ENCODE data around the gene IGSF3.
"Not testable (repeated sequence)": the region's sequence is repeated elsewhere in the genome, so short reads cannot be mapped to it uniquely, and the experiment has no call there.

Gene IGSF3

DNA sequence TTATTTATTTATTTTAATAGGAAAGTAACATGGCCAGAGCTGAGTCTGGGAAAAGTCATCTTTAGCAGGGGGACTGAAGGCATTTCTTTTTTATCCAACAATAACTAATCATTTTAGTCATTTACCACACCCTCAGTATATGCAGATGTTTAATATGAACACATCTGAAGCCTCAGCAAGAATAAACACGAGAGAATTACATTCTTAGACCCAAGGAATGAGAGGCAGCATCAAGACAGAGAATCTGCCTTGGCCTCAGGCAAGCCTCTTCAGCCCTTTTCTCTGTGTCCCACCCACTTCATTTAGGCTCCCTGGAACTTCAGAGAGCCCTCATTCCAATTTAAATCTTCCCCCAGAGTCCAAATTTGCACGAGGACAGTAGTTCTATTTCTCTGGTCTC lies 17.0 kb upstream of the IGSF3 start:
- no peak for DNase-seq

DNA sequence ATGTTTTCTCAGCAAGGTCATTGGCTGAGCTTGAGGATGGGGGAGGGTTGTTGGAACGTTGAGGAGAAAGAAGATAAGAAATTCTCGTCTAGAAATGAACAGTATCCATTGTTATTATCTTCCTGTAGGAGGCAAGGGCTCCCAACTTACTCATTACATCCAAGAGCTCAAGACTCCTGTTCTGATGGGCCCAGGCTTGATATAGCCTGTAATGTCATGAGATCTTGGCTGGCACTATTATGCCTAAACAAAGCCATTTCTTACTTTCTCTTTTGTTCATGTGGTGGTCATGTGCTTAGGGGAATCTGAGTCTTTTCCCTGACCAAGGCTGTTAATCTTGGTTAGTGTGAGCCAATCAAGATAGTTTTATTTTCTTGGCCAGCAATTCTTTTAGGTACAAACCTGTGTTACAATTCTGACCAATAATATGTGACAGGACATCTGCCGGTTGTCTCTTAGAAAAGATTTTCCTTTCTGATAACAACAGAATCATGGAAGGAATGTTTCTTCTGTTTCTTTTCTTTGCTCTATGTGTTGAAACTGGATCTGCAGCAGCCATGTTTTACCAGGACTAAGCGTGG lies 15.2 kb upstream of the IGSF3 start:
- DNase-seq: no peak

DNA sequence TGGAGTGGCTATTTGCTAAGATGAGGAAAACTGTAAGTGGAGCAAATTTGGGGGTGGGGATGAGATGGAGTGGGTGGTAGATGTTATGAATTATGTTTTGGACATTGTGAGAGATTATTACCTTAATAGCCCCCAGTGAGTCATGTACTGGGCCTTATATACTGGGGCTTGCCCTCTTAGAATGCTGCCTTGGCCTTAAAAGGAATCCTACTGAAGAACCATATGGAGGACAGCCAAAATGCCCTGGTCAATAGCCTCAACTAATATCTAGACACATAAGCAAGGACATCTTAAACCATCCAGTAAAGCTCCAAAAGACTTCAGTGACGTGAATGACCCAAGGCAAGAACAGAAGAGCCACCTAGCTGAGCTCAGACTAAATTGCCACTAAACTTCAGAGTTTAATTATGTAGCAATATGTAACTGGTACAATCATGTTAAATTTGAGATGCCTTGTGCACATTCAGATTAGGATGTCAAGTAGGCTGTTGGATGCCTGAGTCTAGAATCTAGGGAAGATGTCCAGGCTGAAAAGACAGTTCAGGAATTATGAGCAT lies 13.9 kb upstream of the IGSF3 start:
- DNase-seq: no peak

DNA sequence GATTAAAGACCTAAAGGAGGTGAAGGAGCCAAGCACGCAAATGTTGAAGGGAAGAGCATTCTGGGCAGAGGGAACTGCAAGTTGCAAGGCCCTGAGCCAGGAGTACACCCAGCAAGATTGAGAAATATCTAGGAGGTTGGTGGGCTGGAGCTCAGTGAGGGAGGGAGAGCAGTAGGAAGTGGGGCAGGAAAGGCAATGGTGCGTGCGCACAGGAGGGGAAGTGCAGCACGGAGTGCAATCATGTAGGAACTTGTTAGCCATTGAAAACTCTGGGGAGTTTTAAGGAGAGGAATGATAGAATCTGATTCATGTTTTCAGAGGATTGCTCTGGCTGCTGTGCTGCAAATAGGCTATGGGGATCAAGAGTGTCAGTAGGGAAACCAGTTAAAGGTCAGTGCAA lies 13.2 kb upstream of the IGSF3 start:
- no peak for DNase-seq

DNA sequence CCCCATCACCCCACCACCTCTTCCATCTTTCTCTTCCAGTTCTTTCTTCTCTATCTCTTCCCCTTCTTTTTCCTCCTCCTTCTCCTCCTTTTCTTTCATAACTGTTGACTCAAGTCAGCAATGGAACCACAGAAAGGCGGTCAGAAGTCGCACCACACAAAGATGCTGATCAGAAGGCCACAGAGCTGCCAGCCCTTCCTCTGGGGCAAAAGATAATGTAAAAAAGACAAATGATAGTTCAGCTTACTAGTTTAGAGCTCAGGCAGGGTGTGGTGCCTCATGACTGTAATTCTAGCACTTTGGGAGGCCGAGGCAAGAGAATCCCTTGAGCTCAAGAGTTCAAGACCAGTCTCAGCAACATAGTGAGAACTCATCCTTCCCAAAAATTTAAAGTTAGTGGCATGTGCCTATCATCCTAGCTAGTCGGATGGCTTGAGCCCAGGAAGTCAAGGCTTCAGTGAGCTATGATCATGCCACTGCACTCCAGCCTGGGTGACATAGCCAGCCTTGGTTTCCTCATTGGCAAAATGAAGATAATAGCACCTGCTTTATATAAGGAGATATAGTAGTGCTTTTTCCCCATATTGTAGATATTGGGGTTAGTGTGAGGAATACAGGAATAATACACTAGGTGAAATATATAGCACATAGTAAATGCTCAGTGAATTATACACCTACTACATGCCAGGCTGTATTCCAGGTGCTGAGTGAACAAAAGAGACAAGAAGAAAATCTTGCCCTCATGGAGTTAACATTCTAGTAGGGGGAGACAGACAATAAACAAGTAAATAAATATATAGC lies 12.5 kb upstream of the IGSF3 start:
- no peak for DNase-seq

DNA sequence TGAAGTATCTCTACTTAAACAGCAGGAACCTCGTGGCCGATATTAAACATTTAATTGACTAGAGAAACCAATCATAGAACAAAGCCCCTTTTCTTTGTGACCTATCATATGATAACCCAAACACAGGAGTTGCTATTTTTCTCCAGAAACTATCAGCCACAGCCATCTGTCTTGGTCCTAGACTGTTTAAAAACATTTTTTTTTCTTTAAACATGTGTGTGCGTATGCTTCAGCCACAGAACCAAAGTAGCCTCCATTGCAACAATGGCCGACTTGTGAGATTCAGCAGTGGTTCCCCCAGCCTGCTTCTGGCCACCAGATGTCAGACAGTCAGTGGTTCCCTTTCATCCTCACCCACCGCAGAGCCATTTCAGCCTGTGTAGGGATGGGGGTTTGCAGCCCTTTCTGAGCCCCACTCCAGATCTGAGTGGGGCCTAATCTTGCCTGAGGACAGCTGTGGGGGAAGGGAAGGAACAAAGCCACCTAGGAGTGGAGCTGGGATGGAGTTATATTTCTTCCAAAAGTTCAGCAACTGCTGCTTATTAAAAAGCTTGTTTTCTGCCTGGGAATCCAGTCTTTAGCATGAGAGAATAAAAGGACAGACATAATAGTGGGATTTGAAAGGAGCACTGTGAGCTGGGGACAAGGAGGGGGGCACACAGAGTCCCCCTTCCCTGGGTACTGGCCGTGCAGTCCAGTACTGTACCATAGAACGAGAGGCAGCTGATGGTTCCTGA lies 11.7 kb upstream of the IGSF3 start:
- DNase-seq: no peak

DNA sequence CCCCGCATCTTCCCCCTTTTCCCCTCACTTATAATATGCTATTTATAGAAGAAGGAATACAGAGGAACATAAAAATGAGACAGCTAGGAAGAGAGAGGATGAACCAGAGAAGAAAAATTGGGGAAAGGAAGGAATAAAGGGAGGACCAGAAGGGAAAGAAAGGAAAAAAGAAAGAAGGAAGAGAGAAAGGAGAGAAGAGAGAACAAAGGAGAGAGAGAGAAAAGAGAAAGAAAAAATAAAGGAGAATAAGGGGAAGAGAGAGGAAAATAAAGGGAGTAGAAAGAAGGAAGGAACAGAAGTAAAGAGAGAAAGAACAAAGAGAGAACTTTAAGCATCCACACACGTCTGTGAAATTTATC lies 11.2 kb upstream of the IGSF3 start:
- no peak for DNase-seq

DNA sequence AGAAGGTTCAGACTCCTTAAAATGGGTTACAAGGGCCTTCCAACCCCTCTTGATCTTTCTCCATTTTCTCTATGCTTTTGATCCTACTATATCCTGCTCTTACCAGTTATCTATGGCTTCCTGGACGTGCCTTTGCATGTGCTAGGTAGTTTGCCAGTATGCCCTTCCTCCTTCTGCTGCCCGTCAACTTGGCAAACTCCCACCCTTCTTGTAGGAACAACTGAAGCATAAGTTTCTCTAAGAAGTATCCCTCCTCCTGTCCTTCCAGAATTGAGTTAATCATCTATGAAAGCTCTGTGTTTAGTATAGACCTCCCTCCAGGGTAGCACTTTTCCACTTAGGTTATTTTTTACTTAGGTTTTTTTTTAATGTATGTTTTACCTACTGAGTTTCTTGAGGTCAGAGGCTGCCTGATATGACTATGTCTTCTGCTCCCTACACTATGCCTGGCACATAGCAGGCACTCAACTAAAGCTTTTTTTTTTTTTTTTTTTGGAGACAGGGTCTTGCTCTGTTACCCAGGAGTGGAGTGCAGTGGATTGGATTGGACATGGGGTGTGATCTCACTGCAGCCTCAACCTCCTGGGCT lies 10.0 kb upstream of the IGSF3 start:
- DNase-seq: no peak

DNA sequence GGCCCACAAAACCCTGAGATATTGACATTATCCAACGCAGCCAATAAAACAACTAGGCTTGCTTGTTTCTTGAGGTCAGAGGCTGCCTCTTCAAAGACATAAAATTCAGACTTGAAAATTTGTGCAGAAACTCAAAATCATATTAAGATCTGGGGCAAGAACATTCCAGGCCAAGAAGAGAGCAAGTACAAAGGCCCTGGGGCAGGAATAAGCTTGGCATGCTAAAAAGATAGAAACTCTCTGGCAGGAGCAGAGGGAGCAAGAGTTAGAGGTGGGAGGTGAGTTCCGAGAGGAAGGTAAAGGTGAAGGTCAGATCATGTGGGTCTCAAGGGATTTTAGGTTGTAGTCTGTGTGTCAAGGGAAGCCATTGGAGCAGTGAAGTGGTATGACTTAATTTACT lies 8.8 kb upstream of the IGSF3 start:
- no peak for DNase-seq

DNA sequence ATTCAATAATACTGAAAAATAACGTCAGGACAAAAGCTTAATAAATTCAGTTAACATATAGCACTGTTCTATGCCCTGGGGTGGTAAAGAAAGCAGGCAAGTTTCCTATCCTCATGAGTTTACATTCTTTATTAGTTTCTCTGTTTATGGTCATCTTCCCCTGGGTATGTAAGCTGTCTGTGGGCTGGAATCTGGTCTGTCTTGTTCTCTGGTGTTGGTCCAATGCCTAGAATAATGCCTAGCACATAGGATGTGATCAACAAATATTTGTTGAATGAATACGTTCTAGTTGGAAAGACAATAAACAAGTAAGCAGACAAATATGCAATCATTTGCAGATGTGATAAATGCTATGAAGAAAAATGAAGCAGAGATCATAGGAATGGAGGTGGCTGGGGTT lies 7.2 kb upstream of the IGSF3 start:
- DNase-seq: no peak

DNA sequence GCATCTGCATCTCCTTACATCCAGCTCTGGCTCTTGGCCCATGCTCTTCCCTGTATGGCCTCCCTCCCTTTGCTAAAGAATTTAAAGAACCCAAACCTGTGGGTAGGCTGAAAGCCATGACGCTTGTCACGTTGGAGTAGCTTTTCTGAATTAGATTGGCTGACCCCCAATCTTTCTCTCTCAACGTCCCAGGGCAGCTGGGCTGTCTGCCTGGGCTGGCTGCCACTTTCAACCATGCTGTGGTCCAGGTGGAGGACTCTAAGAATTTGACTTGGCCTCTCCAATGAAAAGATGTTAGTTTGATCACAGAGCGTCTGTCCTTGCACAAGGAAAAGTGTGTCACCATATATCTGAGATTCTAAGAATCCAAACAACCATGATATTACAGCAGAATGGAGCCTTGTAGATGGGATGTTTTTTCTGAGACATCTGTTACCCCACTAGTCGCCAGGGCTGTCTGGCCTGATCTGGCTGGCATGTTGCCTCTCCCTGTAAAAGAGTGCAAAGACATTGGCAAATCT lies 6.5 kb upstream of the IGSF3 start:
- no peak for DNase-seq

DNA sequence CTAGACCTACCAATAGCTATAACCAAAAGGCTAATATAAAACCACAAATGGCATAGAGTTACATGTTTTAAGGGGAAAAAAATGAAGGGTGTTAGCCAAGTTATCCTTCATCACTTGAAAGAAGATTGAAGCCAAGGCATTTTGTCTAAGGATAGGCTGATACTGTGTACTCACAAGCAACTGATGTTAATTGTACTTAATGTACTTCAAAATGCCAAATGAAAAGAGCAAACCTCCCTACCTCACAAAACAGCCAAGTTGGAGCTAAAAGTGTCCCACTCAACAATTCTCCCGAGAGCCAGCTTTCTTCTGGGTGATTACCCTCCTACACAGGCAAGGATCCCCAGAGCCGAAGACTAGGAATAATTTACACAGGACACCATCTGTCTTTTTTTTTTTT lies 4.4 kb upstream of the IGSF3 start:
- DNase-seq: no peak

DNA sequence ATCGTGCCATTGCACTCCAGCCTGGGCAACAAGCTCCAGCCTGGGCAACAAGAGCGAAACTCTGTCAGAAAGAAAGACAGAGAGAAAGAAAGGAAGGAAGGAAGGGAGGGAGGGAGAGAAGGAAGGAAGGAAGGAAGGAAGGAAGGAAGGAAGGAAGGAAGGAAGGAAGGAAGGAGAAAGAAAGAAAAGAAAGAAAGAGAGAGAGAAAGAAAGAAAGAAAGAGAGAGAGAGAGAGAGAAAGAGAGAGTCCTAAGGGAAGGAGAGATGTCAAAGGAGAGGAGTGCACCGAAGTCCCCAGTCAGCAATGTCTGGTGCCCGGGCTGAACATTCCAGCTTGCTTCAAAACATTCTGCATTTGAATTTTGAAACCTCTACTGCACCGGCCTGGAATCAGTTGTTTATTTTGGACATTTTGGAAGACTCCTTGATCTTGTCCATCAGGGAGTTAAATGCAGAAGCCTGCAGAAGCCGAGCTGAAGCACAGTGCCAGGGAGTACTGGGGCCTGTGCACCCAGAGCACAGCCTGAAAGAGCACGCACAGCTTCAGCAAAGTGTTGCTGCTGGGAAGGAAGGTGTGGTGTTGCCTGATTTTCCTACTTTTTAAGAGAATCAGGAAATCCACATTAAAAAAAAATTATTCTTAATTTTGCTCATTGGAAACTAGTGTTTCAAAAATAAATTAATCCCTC lies 3.7 kb upstream of the IGSF3 start:
- no peak for DNase-seq

DNA sequence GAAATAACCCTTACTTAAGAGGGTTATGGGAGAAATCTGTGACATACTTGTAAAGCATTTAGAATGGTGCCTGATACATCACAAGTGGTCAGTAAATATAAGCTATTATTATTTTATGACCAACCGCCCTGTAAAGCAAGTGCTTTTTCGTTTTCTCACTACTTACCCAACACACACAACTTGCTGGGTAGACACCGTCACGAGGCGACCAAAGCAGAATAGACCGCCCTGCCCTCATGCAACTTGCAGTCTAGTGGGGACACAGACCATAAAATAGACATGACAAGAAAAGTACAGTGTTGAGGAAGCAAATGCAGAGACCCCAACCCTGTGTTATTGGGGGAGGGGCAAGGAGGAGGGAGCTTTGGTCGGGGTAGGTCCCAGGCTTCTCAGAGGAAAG lies 744 bp upstream of the IGSF3 start:
- no peak for DNase-seq

DNA sequence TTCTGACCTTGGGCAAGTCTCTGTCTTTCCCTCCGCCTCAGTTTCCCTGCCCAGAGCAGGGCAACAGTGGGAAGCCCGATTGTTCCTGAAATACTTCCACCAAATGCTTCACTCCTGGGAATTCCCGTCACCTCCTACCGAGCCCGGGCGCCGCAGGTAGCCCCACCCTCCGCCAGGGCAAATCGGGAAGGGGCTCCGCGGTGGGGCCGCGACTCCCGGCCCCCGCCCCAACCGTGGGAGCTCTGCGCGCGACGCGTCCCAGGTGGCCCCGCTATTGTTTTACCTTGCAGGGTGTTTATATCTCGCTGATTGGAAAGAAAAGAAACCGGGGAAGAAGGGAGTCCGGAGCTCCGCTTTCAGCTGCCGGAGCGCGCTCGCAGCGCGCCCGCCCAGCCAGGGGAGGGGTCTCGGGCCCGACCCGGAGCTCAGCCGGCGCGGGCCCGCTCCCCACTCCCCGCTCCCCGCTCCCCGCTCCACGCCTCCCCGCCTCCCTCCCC lies 407 bp downstream of the IGSF3 start:
- DNase-seq: peak; percentile 2

DNA sequence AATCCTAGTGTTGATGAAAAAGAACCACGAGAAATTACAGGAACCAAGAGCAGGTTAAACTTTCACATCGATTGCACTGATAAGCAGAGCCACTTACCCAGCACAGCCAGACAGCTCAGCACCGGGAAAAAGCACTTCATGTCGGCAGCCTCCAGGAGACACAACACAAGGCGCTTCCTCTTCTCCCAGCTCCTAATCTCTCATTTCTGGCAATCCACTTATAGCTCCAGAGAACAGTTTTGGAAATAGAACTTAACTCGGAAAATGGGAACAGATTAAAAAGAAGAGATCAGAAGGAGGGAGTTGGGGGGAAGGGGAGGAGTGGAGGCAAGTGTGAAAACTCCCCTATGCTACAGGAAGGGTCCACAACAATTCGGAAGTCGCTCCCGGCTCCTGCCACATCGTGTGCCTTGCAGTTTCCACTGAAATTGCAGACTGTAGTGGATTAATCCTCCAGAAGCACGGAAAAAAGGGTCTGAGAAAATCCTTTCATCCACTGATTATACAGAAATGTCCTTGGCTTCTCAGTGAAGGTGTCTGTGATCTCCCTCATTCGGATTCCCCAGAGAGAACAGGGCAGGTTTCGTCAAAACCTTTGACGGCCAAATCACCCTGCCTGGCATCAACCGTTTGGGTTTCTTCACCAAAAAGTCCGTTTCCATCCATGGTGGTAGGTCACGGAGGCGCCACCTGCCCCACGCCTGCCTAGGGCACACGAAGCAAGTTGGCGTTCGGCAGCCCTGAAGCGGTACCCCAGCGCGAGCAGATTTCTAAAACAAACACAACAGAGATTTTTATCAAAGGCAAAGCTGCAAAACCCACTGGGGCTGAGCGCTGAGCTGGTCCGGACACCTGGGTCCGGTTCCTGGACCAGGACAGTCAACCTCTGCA lies 1.1 kb downstream of the IGSF3 start:
- DNase-seq: no peak

DNA sequence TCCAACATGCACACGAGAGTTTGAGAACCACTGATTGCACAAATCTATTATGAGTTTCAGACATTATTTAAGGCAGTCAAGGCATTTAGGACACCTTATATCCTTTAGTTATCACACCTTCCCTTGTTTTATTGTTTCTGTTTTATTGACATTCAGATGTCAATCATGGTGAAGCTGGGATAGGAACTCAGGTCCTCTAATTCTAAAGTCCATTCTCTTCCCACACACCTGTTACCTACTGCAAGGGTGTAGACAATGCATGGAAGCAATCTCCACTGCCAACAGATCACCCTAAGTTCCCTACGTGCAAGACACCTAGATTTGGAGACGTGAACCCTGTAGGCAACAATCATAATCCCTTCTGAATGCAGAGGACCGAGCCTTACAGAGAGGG lies 2.6 kb downstream of the IGSF3 start:
- DNase-seq: no peak

DNA sequence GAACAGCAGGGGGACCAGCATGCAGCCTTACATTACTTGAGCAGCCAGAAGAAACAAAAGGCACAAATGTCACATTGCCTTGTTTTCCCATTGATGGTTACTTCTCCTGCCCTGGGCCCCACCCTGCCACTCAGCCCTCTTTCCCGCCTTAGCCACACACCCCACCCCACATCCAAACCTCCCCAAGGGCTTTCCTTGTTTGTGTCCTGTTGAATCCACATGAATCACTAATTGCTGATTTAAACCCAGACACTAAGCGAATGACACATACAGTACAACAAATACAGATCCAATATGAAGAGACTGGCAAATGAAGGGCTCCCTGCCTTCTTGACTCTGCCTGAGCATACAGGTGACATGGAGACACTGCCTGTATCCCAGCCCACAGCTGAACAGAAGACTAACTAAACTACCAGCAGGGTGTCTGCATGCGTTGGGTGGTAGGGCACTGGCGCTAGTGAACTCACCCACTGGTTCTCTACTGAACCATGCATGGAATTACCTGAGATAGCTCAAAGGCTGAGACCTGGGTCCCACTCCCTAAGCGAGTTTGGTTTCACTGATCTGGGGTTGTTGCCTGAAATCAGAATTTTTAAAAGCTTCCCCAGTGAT lies 3.1 kb downstream of the IGSF3 start:
- no peak for DNase-seq

DNA sequence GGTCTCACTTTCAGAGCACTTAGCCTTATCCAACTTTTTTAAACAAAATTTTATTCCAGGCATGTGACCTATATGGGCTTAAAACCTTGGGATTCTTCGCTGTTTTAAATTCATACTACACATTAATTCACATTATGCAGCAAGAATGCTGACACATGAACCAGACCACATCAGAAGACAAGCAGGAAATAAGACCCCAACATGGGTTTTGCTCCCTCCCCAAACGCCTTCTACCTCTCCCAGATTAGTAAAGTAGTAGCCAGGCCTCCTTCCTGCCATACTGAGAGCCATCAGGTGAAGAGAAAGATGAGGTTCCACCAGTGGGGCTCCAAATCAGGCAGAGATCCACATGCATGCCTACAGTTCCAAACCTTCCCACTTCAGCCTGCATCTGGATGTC lies 3.7 kb downstream of the IGSF3 start:
- no peak for DNase-seq

DNA sequence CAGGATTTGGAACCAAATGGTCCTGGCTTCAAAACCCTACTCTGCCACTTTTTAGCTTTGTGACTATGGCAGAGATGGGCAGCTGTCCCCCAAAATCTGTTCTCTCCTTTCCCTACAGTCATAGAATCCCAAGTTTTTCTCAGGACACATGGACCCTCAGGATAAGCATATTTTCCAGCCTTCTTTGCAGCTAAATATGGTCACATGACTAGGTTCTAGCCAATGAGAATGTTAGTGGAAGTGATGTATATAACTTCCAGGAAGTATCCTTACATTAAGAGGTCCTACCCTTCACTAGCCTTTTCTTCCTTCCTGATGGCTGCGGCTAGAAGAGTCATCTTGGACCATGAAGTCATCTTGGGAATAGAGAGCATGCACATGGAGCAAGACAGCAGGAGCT lies 5.9 kb downstream of the IGSF3 start:
- no peak for DNase-seq

DNA sequence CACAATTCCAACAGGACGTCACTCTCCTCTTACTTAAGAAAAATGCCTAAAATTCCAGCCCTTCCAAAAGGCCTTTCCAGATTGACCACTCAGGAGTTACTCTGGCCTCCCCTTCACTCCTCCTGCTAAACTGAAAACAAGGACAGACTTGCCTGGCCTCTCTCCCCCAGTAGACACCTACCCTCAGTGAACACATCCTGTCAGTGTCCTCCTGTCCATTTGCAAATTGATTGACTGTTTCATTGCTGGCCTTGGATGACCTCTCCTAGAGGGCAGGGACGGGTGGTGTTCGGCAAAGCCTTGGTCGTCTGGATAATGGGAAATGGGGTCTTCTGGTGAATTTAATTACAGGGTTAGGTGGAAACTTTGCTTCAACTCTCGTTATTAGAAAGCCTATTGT lies 8.9 kb downstream of the IGSF3 start:
- DNase-seq: not testable (repeated sequence)

Measured in NCI-H226 (cell line).